Body of pancreas (tissue), 4 donors: Measurements from ENCODE around the gene MLEC.

Experiments used
- CTCF ChIP-seq, 7 experiments: fragments of 450-650 bp in 4 of 7; fragments of 200-600 bp in 3 of 7; sonication (generic) in 3 of 7; IDR thresholded peaks; one replicate each; pipeline ENCODE4 v1.5.1; 2016 to 2019; ENCODE audit warnings: antibody characterized with exemption in 7 of 7
- POLR2A ChIP-seq, 3 donors: fragments of 450-650 bp; IDR thresholded peaks; one replicate each; pipeline ENCODE4 v1.6.1; 2016; ENCODE audit warnings: antibody characterized with exemption in 3 of 3, mild to moderate bottlenecking in 2 of 3

GRCh38 chr12:120720987-120721801 lies 34.2 kb downstream of the MLEC start:
- TF ChIP-seq CTCF (IDR thresholded peaks at IDR 0.05) (no peak), POLR2A (IDR thresholded peaks at IDR 0.05) (no peak)
